ENCODE measurements around the gene CCDC149. TPM values are rescaled to one million over a fixed set of nuclear protein-coding genes. Genes with fewer than 3 reads are reported as not detected.
"Not testable (repeated sequence)": the region's sequence is repeated elsewhere in the genome, so short reads cannot be mapped to it uniquely, and the experiment has no call there.

Gene CCDC149
- total RNA-seq, 1 experiment from 2014 or later, result 1.1 TPM

GRCh38 chr4:24927049-24927448, 14.2 kb upstream of the CCDC149 start:
- no peak for DNase-seq
- H3K9me3 ChIP-seq (replicated peaks), result no peaks in the 10 kb centered on the region
- H3K27me3 ChIP-seq, result no peaks in the 10 kb centered on the region; the same call in 1 of the 2 replicates
- H3K4me3 ChIP-seq, result no peak overlapping the region
- peaks cover 3% of the 10 kb centered on the region for H3K4me1 ChIP-seq
- H3K27ac ChIP-seq, result no peak overlapping the region
- H3K36me3 ChIP-seq, result no peaks in the 10 kb centered on the region

GRCh38 chr4:24924309-24924781, 11.5 kb upstream of the CCDC149 start:
- Histone ChIP-seq H3K4me1 (peaks cover 3% of the 10 kb centered on the region), H3K4me3 (no peak overlapping the region), H3K36me3 (no peaks in the 10 kb centered on the region), H3K9me3 (replicated peaks) (no peaks in the 10 kb centered on the region), H3K27me3 (no peaks in the 10 kb centered on the region; the same call in 1 of the 2 replicates), H3K27ac (no peak overlapping the region)
- DNase-seq, result peak; percentile 12 to 19

- H3K27ac ChIP-seq, result no peak overlapping the region
- no peak for DNase-seq
- H3K27me3 ChIP-seq, result no peaks in the 10 kb centered on the region; the same call in 1 of the 2 replicates
Measured at GRCh38 chr4:24923550-24923949, 10.7 kb upstream of the CCDC149 start.

GRCh38 chr4:24923002-24923401, 10.2 kb upstream of the CCDC149 start:
- no peak for DNase-seq

More at GRCh38 chr4:24923550-24923949, 10.7 kb upstream of the CCDC149 start:
- no peaks in the 10 kb centered on the region for H3K36me3 ChIP-seq
- peaks cover 3% of the 10 kb centered on the region for H3K4me1 ChIP-seq
- no peaks in the 10 kb centered on the region for H3K9me3 ChIP-seq (replicated peaks)
- H3K4me3 ChIP-seq, result no peak overlapping the region

GRCh38 chr4:24922416-24922815, 9.6 kb upstream of the CCDC149 start:
- DNase-seq, result no peak
- Histone ChIP-seq H3K36me3 (no peaks in the 10 kb centered on the region), H3K9me3 (replicated peaks) (no peaks in the 10 kb centered on the region), H3K4me1 (peaks cover 3% of the 10 kb centered on the region), H3K4me3 (no peak overlapping the region), H3K27ac (no peak overlapping the region), H3K27me3 (no peaks in the 10 kb centered on the region; the same call in 1 of the 2 replicates)

More at GRCh38 chr4:24923002-24923401, 10.2 kb upstream of the CCDC149 start:
- Histone ChIP-seq H3K4me3 (no peak overlapping the region), H3K36me3 (no peaks in the 10 kb centered on the region), H3K4me1 (peaks cover 3% of the 10 kb centered on the region), H3K9me3 (replicated peaks) (no peaks in the 10 kb centered on the region), H3K27ac (no peak overlapping the region), H3K27me3 (no peaks in the 10 kb centered on the region; the same call in 1 of the 2 replicates)

GRCh38 chr4:24921491-24921890, 8.6 kb upstream of the CCDC149 start:
- Histone ChIP-seq H3K9me3 (replicated peaks) (no peaks in the 10 kb centered on the region), H3K27me3 (no peaks in the 10 kb centered on the region; the same call in 1 of the 2 replicates), H3K36me3 (no peaks in the 10 kb centered on the region), H3K4me1 (peaks cover 3% of the 10 kb centered on the region), H3K4me3 (no peak overlapping the region), H3K27ac (no peak overlapping the region)
- no peak for DNase-seq

GRCh38 chr4:24920008-24920407, 7.2 kb upstream of the CCDC149 start:
- DNase-seq, result no peak
- no peak overlapping the region for H3K27ac ChIP-seq
- H3K9me3 ChIP-seq (replicated peaks), result no peaks in the 10 kb centered on the region
- no peaks in the 10 kb centered on the region for H3K36me3 ChIP-seq
- no peaks in the 10 kb centered on the region; the same call in none of the 2 replicates for H3K4me1 ChIP-seq
- H3K27me3 ChIP-seq, result no peaks in the 10 kb centered on the region; the same call in 1 of the 2 replicates
- no peak overlapping the region for H3K4me3 ChIP-seq

GRCh38 chr4:24917076-24917856, 4.4 kb upstream of the CCDC149 start:
- no peaks in the 10 kb centered on the region for H3K27me3 ChIP-seq
- no peaks in the 10 kb centered on the region for H3K4me1 ChIP-seq
- H3K36me3 ChIP-seq, result no peaks in the 10 kb centered on the region
- H3K27ac ChIP-seq, result no peak overlapping the region
- no peak overlapping the region for H3K4me3 ChIP-seq
- no peaks in the 10 kb centered on the region for H3K9me3 ChIP-seq (replicated peaks)
- no peak for DNase-seq

- H3K27me3 ChIP-seq, result no peaks in the 10 kb centered on the region
- H3K4me3 ChIP-seq, result no peak overlapping the region
- no peak overlapping the region for H3K27ac ChIP-seq
- no peaks in the 10 kb centered on the region for H3K4me1 ChIP-seq
- no peaks in the 10 kb centered on the region for H3K36me3 ChIP-seq
- no peaks in the 10 kb centered on the region for H3K9me3 ChIP-seq (replicated peaks)
- no peak for DNase-seq
Measured at GRCh38 chr4:24915121-24915922, 2.5 kb upstream of the CCDC149 start.

GRCh38 chr4:24914460-24914859, 1.6 kb upstream of the CCDC149 start:
- H3K9me3 ChIP-seq (replicated peaks), result 0 out of 2 replicates have a peak, but pooled peaks cover 5% of the 10 kb centered on the region
- no peak overlapping the region for H3K4me3 ChIP-seq
- H3K36me3 ChIP-seq, result no peaks in the 10 kb centered on the region
- H3K27me3 ChIP-seq, result no peaks in the 10 kb centered on the region
- no peaks in the 10 kb centered on the region for H3K4me1 ChIP-seq
- H3K27ac ChIP-seq, result no peak overlapping the region
- DNase-seq, result no peak

- DNase-seq, result no peak
- Histone ChIP-seq H3K9me3 (replicated peaks) (0 out of 2 replicates have a peak, but pooled peaks cover 5% of the 10 kb centered on the region), H3K36me3 (no peaks in the 10 kb centered on the region), H3K27me3 (no peaks in the 10 kb centered on the region), H3K27ac (no peak overlapping the region), H3K4me1 (no peaks in the 10 kb centered on the region), H3K4me3 (peak overlapping the region; percentile 60)
Measured at GRCh38 chr4:24913119-24913485, 260 bp upstream of the CCDC149 start.

- no peaks in the 10 kb centered on the region for H3K4me1 ChIP-seq
Measured at GRCh38 chr4:24910499-24910898, 2.3 kb downstream of the CCDC149 start.

GRCh38 chr4:24909606-24910005, 3.2 kb downstream of the CCDC149 start:
- H3K27ac ChIP-seq; DNase-seq; H3K4me3 ChIP-seq; H3K27me3 ChIP-seq; H3K36me3 ChIP-seq; H3K4me1 ChIP-seq; H3K9me3 ChIP-seq (replicated peaks): not testable (repeated sequence)

More at GRCh38 chr4:24910499-24910898, 2.3 kb downstream of the CCDC149 start:
- Histone ChIP-seq H3K4me3 (no peak overlapping the region), H3K27me3 (no peaks in the 10 kb centered on the region), H3K36me3 (no peaks in the 10 kb centered on the region), H3K27ac (no peak overlapping the region), H3K9me3 (replicated peaks) (0 out of 2 replicates have a peak, but pooled peaks cover 5% of the 10 kb centered on the region)
- DNase-seq, result no peak

GRCh38 chr4:24897639-24898038, 15.2 kb downstream of the CCDC149 start:
- Histone ChIP-seq H3K36me3 (no peaks in the 10 kb centered on the region), H3K4me3 (no peak overlapping the region), H3K27ac (no peak overlapping the region), H3K4me1 (peaks cover 25% of the 10 kb centered on the region), H3K9me3 (replicated peaks) (no peaks in the 10 kb centered on the region), H3K27me3 (no peaks in the 10 kb centered on the region)
- no peak for DNase-seq

GRCh38 chr4:24896977-24897376, 15.9 kb downstream of the CCDC149 start:
- peaks cover 25% of the 10 kb centered on the region for H3K4me1 ChIP-seq
- H3K36me3 ChIP-seq, result no peaks in the 10 kb centered on the region
- H3K9me3 ChIP-seq (replicated peaks), result no peaks in the 10 kb centered on the region
- peak overlapping the region; percentile 64 for H3K27ac ChIP-seq
- peak; percentile 9 to 38 for DNase-seq
- no peak overlapping the region for H3K4me3 ChIP-seq
- no peaks in the 10 kb centered on the region for H3K27me3 ChIP-seq

All from SJCRH30 (cell line).